Adrenal gland (tissue), 12 donors: ENCODE measurements around the gene ZNF800. TPM values are rescaled to one million over a fixed set of nuclear protein-coding genes. Genes with fewer than 3 reads are reported as not detected.

Experiments
- DNase-seq, 7 donors: peaks; one replicate each; pipeline ENCODE4 v3.0.0-alpha.2; 2019 to 2020
- H3K27ac ChIP-seq, 5 donors: fragments of 200-600 bp; sonication (generic) in 4 of 5; 1 replicate in 3 of 5; 2 replicates in 2 of 5; pipeline versions ENCODE4 v1.5.1 to v1.8.0; 2016 to 2020; ENCODE audit warnings: mild to moderate bottlenecking in 1 of 5
- H3K27me3 ChIP-seq: fragments of 200-600 bp; 2 replicates; pipeline ENCODE4 v1.8.0; 2021
- H3K36me3 ChIP-seq, 2 donors: fragments of 200-600 bp; replicated peaks in 1 of 2; 1 replicate in 1 of 2; 2 replicates in 1 of 2; pipeline versions ENCODE4 v1.5.1 to v1.8.0; 2018 to 2022
- H3K4me1 ChIP-seq, 2 donors: fragments of 200-600 bp; replicated peaks in 1 of 2; 1 replicate in 1 of 2; 2 replicates in 1 of 2; pipeline versions ENCODE4 v1.5.1 to v1.8.0; 2018 to 2021
- H3K4me3 ChIP-seq, 4 donors: fragments of 200-600 bp; sonication (generic) in 3 of 4; one replicate each; pipeline ENCODE4 v1.5.1; 2016 to 2018
- H3K9me3 ChIP-seq, 3 donors: fragments of 200-600 bp; sonication (generic) in 1 of 3; replicated peaks in 1 of 3; 1 replicate in 2 of 3; 2 replicates in 1 of 3; pipeline versions ENCODE4 v1.5.1 to v1.8.0; 2016 to 2021
- POLR2A ChIP-seq, 2 donors: fragments of 450-650 bp; IDR thresholded peaks; one replicate each; pipeline ENCODE4 v1.6.1; 2017; ENCODE audit warnings: antibody characterized with exemption in 2 of 2, mild to moderate bottlenecking in 2 of 2, moderate library complexity in 1 of 2
- WGBS, 4 donors: extraction: QIAGEN DNeasy Blood & Tissue Kit in 2 of 4; methylation state at CpG; one replicate each; pipeline versions ENCODE4 v1.1.5 to v1.1.7; 2013 to 2017; 5-methylcytosine and 5-hydroxymethylcytosine counted together
- intact Hi-C, 2 donors: fragments of 100-400 bp; cut with DNase I; formaldehyde crosslinking; loops; one replicate each; pipeline versions ENCODE4 v1.14.1 to v1.15.0; 2022 to 2023
- polyA plus RNA-seq, 3 donors: library from polyadenylated mRNA; stranded (reverse); fragments of 200-250 nt in 2 of 3; fragments of 350-450 nt in 1 of 3; fragmentation: Illumina TruSeq in 1 of 3; extraction: RNeasy Lipid Tissue Mini Kit (QIAGEN cat#74804) in 1 of 3; gene quantifications; one replicate each; pipeline ENCODE4 v1.2.3, GENCODE V29; 2013 to 2014
- total RNA-seq, 9 donors: library from RNA; depleted of rRNA in 4 of 9; stranded (reverse); fragments of >200 nt in 4 of 9; fragments of 120-200 nt in 1 of 9; fragmentation: NEBNext Ultra II Directional in 1 of 9; extraction: Animal tissue kit (Norgen Biotek cat#: 25700) in 1 of 9; gene quantifications; one replicate each; pipeline versions ENCODE4 v1.1.0 to v1.2.4, GENCODE V29; 2013 to 2023
- TF ChIP-seq, protein P1 (sequence below), 6 experiments: fragments of 450-650 bp in 4 of 6; fragments of 200-600 bp in 2 of 6; sonication (generic) in 1 of 6; IDR thresholded peaks; 1 replicate in 5 of 6; 2 replicates in 1 of 6; pipeline versions ENCODE4 v1.5.1 to v1.8.0; 2016 to 2021; ENCODE audit warnings: antibody characterized with exemption in 6 of 6, mild to moderate bottlenecking in 2 of 6, moderate library complexity in 1 of 6
- donor health status: healthy with polysubstance abuse.
- donor health status: Bipolar disorder and iron deficiency.
- donor health status: DM: yes; HTN: yes; CAD: no.
- donor health status: DM: no; HTN: no; CAD: no.
- donor health status: DM: no; HTN: no; CAD: no.
- donor health status: DM: yes; HTN: yes; CAD: no.

The ZNF800 gene
- total and polyA plus RNA-seq, 12 donors, result 11.0 to 41.6 (median 28.4) TPM

DNA sequence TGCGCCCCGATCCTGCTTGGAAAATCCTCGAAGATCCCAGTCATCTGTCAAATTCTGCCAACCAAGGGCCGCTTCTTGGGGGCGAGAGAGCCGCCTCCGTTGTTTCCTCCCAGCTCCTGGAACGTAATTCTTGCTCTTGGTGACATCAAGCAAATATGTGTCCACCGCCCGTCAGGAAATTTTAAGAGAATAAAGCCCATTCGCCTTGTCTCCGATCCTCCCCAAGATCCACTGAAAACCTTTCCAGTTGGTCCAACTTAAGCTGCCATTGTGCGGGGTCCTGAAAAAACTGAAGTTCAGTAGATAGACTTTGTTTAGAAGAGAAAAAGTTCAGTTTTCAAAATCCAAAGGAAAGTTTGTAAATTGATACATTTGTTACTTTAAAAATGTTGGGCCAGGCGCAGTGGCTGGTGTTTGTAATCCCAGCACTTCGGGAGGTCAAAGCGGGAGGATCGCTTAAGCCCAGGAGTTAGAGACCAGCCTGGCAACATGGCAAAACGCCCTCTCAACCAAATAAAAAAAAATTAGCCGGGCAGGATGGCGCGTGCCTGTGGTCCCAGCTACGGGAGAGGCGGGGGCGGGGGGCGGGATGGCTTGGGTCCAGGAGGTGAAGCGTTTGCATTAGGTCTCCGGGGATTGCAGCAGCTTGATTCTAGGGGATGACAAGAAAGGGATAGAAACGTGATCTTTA is 1.0 kb upstream of the ZNF800 start:
- TF ChIP-seq POLR2A (IDR thresholded peaks at IDR 0.05), result no peak
- TF ChIP-seq, protein P1, sequence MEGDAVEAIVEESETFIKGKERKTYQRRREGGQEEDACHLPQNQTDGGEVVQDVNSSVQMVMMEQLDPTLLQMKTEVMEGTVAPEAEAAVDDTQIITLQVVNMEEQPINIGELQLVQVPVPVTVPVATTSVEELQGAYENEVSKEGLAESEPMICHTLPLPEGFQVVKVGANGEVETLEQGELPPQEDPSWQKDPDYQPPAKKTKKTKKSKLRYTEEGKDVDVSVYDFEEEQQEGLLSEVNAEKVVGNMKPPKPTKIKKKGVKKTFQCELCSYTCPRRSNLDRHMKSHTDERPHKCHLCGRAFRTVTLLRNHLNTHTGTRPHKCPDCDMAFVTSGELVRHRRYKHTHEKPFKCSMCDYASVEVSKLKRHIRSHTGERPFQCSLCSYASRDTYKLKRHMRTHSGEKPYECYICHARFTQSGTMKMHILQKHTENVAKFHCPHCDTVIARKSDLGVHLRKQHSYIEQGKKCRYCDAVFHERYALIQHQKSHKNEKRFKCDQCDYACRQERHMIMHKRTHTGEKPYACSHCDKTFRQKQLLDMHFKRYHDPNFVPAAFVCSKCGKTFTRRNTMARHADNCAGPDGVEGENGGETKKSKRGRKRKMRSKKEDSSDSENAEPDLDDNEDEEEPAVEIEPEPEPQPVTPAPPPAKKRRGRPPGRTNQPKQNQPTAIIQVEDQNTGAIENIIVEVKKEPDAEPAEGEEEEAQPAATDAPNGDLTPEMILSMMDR (IDR thresholded peaks at IDR 0.05), result no peak
- no peaks in the 10 kb centered on the region for H3K27me3 ChIP-seq
- 2 to 3% (median 3%) methylated on average over 28 of the region's 28 CpGs for WGBS, 4 donors
- H3K36me3 ChIP-seq, result peaks cover 0 to 6% of the 10 kb centered on the region in 2 donors
- H3K27ac ChIP-seq, result peak overlapping the region; percentile 84 to 99 (median 96)
- peak in 6 of 7 donors; percentile 12 to 69 (median 46) for DNase-seq
- intact Hi-C loops, result no loop called here
- peaks cover 4 to 31% of the 10 kb centered on the region in 2 donors for H3K4me1 ChIP-seq
- peak overlapping the region; percentile 27 to 97 (median 72) for H3K4me3 ChIP-seq
- peaks cover 0 to 8% (median 0%) of the 10 kb centered on the region in 3 donors for H3K9me3 ChIP-seq

GRCh38 chr7:127392182-127392565 is 334 bp downstream of the ZNF800 start:
- DNase-seq, result peak in 6 of 7 donors; percentile 49 to 68 (median 58)
- Histone ChIP-seq H3K36me3 (peaks cover 0 to 6% of the 10 kb centered on the region in 2 donors), H3K9me3 (peaks cover 0 to 8% (median 0%) of the 10 kb centered on the region in 3 donors), H3K4me3 (peak overlapping the region; percentile 72 to 98 (median 97)), H3K27me3 (no peaks in the 10 kb centered on the region), H3K4me1 (peaks cover 4 to 34% of the 10 kb centered on the region in 2 donors), H3K27ac (peak overlapping the region; percentile 88 to 99 (median 96))
- intact Hi-C loops, result no loop called here
- WGBS, 4 donors, result 0 to 1% (median 0%) methylated on average over 13 to 48 of the region's 48 CpGs
- TF ChIP-seq, protein P1 (IDR thresholded peaks at IDR 0.05), result no peak
- TF ChIP-seq POLR2A (IDR thresholded peaks at IDR 0.05), result no peak

- 0% methylated on average over 11 to 66 of the region's 66 CpGs for WGBS, 4 donors
- H3K4me1 ChIP-seq, result peaks cover 4 to 37% of the 10 kb centered on the region in 2 donors
- intact Hi-C loops, result no loop called here
- H3K27ac ChIP-seq, result peak overlapping the region in 4 of 5 donors; percentile 93 to 99 (median 97)
- TF ChIP-seq, protein P1 (IDR thresholded peaks at IDR 0.05), result peak in 1 of 6 experiments; percentile 15
- TF ChIP-seq POLR2A (IDR thresholded peaks at IDR 0.05), result no peak
- H3K4me3 ChIP-seq, result peak overlapping the region; percentile 72 to 98 (median 97)
- DNase-seq, result peak in 6 of 7 donors; percentile 14 to 70 (median 29)
- H3K9me3 ChIP-seq, result peaks cover 0 to 8% (median 0%) of the 10 kb centered on the region in 3 donors
- H3K27me3 ChIP-seq, result no peaks in the 10 kb centered on the region
- H3K36me3 ChIP-seq, result peaks cover 0 to 6% of the 10 kb centered on the region in 2 donors
Measured at GRCh38 chr7:127391591-127392181, 822 bp downstream of the ZNF800 start.

GRCh38 chr7:127390817-127391590 is 1.5 kb downstream of the ZNF800 start:
- intact Hi-C loops, result no loop called here
- WGBS, 4 donors, result 49 to 56% (median 52%) methylated on average over 9 of the region's 9 CpGs
- TF ChIP-seq POLR2A (IDR thresholded peaks at IDR 0.05), result no peak
- TF ChIP-seq, protein P1 (IDR thresholded peaks at IDR 0.05), result no peak
- Histone ChIP-seq H3K9me3 (peaks cover 0 to 8% (median 0%) of the 10 kb centered on the region in 3 donors), H3K27me3 (no peaks in the 10 kb centered on the region), H3K4me1 (peaks cover 4 to 37% of the 10 kb centered on the region in 2 donors), H3K27ac (peak overlapping the region in 3 of 5 donors; percentile 93 to 98 (median 96)), H3K4me3 (peak overlapping the region in 3 of 4 donors; percentile 72 to 97 (median 97)), H3K36me3 (peaks cover 0 to 12% of the 10 kb centered on the region in 2 donors)
- DNase-seq, result no peak
